HG02610 (cell line): ENCODE measurements around the gene FAM25A.

Source experiments
- ATAC-seq: cut with Tn5 transposase; IDR thresholded peaks from one replicate; pipeline ENCODE4 v1.9.1; 2021; ENCODE audit warnings: mild to moderate bottlenecking, moderate library complexity; ENCODE audit not compliant: unreplicated experiment

Gene FAM25A

DNA sequence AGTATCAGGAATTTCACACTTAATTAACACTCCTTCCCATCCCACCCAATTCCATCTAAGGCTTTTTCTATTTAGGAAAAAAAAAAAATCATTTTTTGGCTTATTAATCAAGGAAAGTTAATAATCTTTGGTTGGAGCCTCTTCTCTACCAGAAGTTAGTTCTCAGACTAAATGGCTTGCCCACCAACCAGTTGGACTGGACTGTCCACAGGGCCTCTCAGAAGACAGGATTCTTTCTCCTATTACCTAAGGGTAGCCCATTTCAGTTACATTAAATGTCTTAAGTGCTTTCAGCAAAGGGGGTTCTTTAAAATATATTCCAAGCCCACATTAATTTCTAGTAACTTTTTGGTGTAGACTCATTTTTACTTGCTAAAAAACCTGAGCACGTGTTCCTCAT lies 39.3 kb downstream of the FAM25A start:
- no peak for ATAC-seq

DNA sequence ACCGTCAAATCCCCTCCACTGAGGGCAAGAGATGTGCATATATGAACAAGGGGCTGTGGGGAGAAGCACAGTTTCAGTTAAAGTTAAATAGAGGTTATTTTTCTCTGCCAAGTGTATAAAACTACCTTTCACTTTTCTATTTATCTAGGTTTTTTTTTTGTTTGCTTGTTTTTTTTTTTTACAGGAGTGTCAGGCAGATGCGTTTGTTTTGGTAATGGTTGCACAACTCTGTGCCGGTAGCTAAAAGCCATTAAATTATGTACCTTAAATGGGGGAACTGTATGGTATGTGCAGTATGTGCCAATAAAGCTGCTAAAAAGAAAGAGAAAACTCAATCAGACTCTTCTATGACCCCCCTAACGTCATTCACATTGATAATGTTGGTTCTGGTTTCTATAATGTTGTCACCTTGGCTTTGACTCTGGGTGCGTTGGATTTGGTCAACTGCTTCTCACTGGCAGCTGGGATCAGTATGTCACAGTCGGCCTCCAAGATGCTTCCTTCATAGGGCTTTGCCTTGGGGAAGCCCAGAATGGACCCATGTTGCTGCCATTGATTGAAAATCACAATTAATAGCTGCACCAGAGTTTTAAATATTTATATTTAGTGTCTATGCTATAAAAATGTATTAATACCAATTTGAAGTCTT lies 40.3 kb downstream of the FAM25A start:
- no peak for ATAC-seq

DNA sequence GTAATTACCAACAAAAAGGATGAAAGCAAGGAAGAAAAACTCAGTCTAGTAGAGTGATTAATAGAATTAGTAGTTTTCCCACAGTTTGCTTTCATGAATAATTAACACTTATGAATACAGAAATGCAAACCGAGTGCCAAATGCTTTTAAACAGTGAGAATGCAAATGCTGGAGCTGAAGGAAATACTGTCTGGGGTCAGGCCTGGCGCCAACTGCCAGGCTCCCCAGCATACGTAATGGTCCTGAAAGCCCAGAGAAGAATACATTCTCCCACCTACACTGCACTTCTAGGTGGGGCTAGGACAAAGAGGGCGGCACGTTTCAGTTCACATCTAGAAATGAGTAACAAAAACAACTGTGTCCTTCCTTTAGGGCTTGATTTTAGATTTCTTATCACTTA lies 44.6 kb downstream of the FAM25A start:
- ATAC-seq = no peak

DNA sequence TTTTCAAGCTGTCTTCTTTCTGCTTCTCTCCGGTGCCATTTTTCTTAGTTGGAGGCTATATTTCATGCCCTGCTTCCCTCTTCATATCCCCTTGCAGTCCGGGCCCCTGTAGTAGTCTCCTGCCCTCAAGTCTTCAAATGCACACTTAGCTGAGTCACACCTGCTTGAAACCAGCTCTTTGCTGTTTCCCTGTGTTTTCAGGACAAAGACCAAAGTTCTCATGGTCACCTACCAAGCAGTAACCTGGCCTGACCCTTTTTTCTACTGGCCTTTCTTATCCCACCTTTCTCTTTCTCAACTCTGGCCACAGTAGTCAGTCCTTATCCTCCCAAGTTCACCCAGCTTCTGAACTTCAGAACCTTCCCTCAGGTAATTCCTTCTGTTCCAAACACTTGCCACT lies 46.1 kb downstream of the FAM25A start:
- ATAC-seq = no peak

DNA sequence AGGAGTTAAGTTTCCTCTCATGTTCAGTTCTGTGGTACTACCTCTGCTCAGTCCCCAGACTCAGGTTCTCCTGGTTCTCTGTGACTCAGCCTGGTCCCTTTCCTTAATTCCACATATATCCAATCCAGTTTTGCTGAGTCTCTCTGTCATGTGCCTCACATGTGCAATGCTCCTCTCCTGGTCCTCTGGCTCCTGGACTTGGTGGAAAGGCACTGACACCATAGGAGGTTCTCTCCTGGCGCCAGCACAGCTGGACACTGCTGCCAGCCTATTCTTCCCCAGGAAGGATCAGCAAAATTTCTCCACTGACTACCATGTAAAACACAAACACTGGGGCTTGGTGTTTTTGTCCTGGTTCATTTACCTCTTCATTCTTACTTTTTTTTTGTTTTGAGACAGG lies 46.8 kb downstream of the FAM25A start:
- no peak for ATAC-seq

DNA sequence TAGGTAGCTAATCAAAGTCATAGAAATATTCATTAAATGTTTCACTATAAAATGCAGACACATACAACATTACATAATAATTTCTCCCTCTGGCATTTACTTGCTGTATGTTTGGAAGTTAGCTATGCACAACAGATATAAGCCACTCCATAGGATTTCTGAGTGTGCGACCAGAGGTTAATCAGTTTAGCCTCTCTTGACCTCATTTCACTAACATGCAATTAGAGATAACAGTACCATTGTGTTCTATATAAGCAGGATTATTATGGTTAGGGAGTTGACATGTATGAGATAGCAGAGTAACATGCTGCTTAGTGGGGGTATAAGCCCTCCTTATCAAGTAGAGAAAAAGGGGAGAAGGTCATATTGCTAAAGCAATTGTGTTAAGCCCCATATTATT lies 48.2 kb downstream of the FAM25A start:
- no peak for ATAC-seq

DNA sequence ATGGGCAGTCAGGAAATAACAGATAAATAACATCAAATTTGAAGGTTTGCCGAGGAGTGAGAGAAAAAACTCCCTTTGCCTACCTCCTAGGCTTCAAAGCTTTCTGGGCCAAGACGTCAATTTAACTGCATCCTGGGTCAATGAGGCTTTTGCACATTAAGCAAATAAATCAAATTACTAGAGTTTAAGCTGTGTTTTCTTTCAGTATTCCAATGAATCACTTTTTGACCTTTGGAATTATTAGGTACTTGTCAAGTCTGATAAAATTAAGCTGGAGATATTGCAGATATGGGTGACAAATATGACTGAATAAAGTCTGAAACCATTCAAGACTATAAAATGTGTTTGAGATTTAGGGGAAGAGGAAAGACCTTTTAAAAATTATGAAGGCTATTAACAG lies 52.4 kb downstream of the FAM25A start:
- no peak for ATAC-seq
